A549 (cell line): ENCODE results near the gene TNNI3K. TPM values are rescaled to one million over a fixed set of nuclear protein-coding genes. Genes with fewer than 3 reads are reported as not detected.

ENCODE experiments used
- ATAC-seq, 2 experiments: fragments of 200-7000 bp in 1 of 2; fragments of >200 bp in 1 of 2; cut with Nextera tagmentation in 1 of 2; cut with Tn5 transposase in 1 of 2; 3 replicates each; pipeline versions ENCODE4 v1.8.0 to v1.9.1; 2018 to 2020; ENCODE audit warnings: mild to moderate bottlenecking in 1 of 2, moderate library complexity in 1 of 2
- CTCF ChIA-PET: fragments of 300-600 bp; sonication (Branson Sonifier 250); formaldehyde crosslinking; extraction: SDS; loops from one replicate; lab custom pipeline; 2021; ENCODE audit warnings: antibody characterized with exemption, inconsistent platforms; lab: Yijun Ruan, JAX
- POLR2A ChIA-PET: fragments of 350-600 bp; formaldehyde crosslinking; extraction: SDS; loops from one replicate; lab custom pipeline; 2021; ENCODE audit warnings: antibody characterized with exemption, inconsistent platforms; lab: Yijun Ruan, JAX
- DNase-seq, 2 experiments: peaks; one replicate each; pipeline versions ENCODE4 v3.0.0 to v3.0.0-alpha.2; 2011 to 2016; ENCODE audit warnings: low read depth in 1 of 2, low spot score in 1 of 2
- FAIRE-seq: peaks from 2 replicates; lab custom pipeline; 2011; peaks lifted over from hg19 to GRCh38; lab: Jason Lieb, UNC
- H3K27ac ChIP-seq, 2 experiments: fragments of >200 bp; sonication (Bioruptor Twin); formaldehyde crosslinking; 3 replicates each; pipeline ENCODE4 v1.5.1; 2016 to 2017
- H3K4me1 ChIP-seq: fragments of >200 bp; sonication (Bioruptor Twin); formaldehyde crosslinking; 3 replicates; pipeline ENCODE4 v1.6.1; 2016
- H3K4me2 ChIP-seq: fragments of >200 bp; sonication (Bioruptor Twin); formaldehyde crosslinking; 3 replicates; pipeline ENCODE4 v1.6.1; 2016
- H3K4me3 ChIP-seq: fragments of >200 bp; sonication (Bioruptor Twin); formaldehyde crosslinking; 3 replicates; pipeline ENCODE4 v1.5.1; 2016
- H3K9me3 ChIP-seq: fragments of >200 bp; sonication (Bioruptor Twin); formaldehyde crosslinking; 3 replicates; pipeline ENCODE4 v1.6.1; 2016
- BCL3 ChIP-seq: fragments of >200 bp; sonication (Bioruptor Twin); formaldehyde crosslinking; IDR thresholded peaks from 3 replicates; pipeline ENCODE4 v1.6.1; 2016
- CHD4 ChIP-seq: fragments of 200-600 bp; sonication (generic); IDR thresholded peaks from 2 replicates; pipeline ENCODE4 v1.6.1; 2016; ENCODE audit warnings: antibody characterized with exemption, mild to moderate bottlenecking, borderline replicate concordance
- EHMT2 ChIP-seq: fragments of 200-600 bp; sonication (generic); IDR thresholded peaks from 2 replicates; pipeline ENCODE4 v1.6.1; 2016; ENCODE audit warnings: antibody characterized with exemption, low read depth, mild to moderate bottlenecking, moderate library complexity
- ELK1 ChIP-seq: fragments of 150-350 bp; IDR thresholded peaks from 2 replicates; pipeline ENCODE4 v1.6.1; 2014; ENCODE audit warnings: low read depth, mild to moderate bottlenecking, low read length
- HDAC2 ChIP-seq: fragments of 200-600 bp; sonication (generic); IDR thresholded peaks from 2 replicates; pipeline ENCODE4 v1.6.1; 2016
- HEYL ChIP-seq: fragments of 250-450 bp; sonication (Bioruptor Pico); IDR thresholded peaks from 2 replicates; pipeline ENCODE4 v1.8.0; 2021; ENCODE audit warnings: mild to moderate bottlenecking, moderate library complexity
- HOXA7 ChIP-seq: fragments of 250-450 bp; sonication (Bioruptor Pico); IDR thresholded peaks from 2 replicates; pipeline ENCODE4 v1.5.0; 2020; ENCODE audit warnings: mild to moderate bottlenecking, moderate library complexity
- HOXB5 ChIP-seq: fragments of 250-450 bp; sonication (Bioruptor Pico); IDR thresholded peaks from 2 replicates; pipeline ENCODE4 v1.5.0; 2020; ENCODE audit warnings: mild to moderate bottlenecking, moderate library complexity
- MAFK ChIP-seq: fragments of 450-650 bp; IDR thresholded peaks from 2 replicates; pipeline ENCODE4 v1.6.1; 2014; ENCODE audit not compliant: partially characterized antibody
- NPAS2 ChIP-seq: fragments of 250-450 bp; sonication (Bioruptor Pico); IDR thresholded peaks from 2 replicates; pipeline ENCODE4 v1.8.0; 2022; ENCODE audit warnings: mild to moderate bottlenecking, moderate library complexity, borderline replicate concordance
- PHF8 ChIP-seq: fragments of 200-600 bp; sonication (generic); IDR thresholded peaks from 2 replicates; pipeline ENCODE4 v1.6.1; 2016; ENCODE audit warnings: low read depth, mild to moderate bottlenecking, antibody characterized with exemption, moderate library complexity, borderline replicate concordance
- POLR2AphosphoS2 ChIP-seq: conservative IDR thresholded peaks from 2 replicates; pipeline ENCODE4 v1.6.1; 2012; ENCODE audit warnings: low read length, improper control_type of control experiment, inconsistent platforms
- RARB ChIP-seq: fragments of 250-450 bp; sonication (Bioruptor Pico); IDR thresholded peaks from 2 replicates; pipeline ENCODE4 v1.8.0; 2021; ENCODE audit warnings: mild to moderate bottlenecking, moderate library complexity
- RNF2 ChIP-seq: fragments of 200-600 bp; sonication (generic); IDR thresholded peaks from 2 replicates; pipeline ENCODE4 v1.6.1; 2016; ENCODE audit warnings: low read depth, mild to moderate bottlenecking, antibody characterized with exemption, moderate library complexity, borderline replicate concordance
- SMC3 ChIP-seq: fragments of >200 bp; sonication (Bioruptor Twin); formaldehyde crosslinking; IDR thresholded peaks from 3 replicates; pipeline ENCODE4 v1.6.1; 2018; ENCODE audit warnings: inconsistent platforms
- TP53 ChIP-seq: fragments of 250-450 bp; sonication (Bioruptor Pico); IDR thresholded peaks from 2 replicates; pipeline ENCODE4 v1.5.0; 2021; ENCODE audit warnings: mild to moderate bottlenecking, moderate library complexity
- ZC3H11A ChIP-seq: fragments of 450-650 bp; IDR thresholded peaks from 2 replicates; pipeline ENCODE4 v1.6.1; 2014; ENCODE audit warnings: antibody characterized with exemption, mild to moderate bottlenecking
- ZFP36 ChIP-seq: fragments of 450-650 bp; IDR thresholded peaks from 2 replicates; pipeline ENCODE4 v1.6.1; 2014; ENCODE audit warnings: borderline replicate concordance; ENCODE audit not compliant: partially characterized antibody
- ZNF302 ChIP-seq: fragments of 250-450 bp; sonication (Bioruptor Pico); IDR thresholded peaks from 2 replicates; pipeline ENCODE4 v1.9.0; 2021; ENCODE audit warnings: inconsistent platforms, mild to moderate bottlenecking, moderate library complexity
- WGBS: methylation state at CpG from one replicate; pipeline ENCODE4 v1.1.6; 2017; ENCODE audit errors: missing lambda C conversion rate; 5-methylcytosine and 5-hydroxymethylcytosine counted together
- polyA plus RNA-seq, 4 experiments: library from polyadenylated mRNA; depleted of rRNA in 3 of 4; stranded (reverse); fragments of >200 nt; fragmentation: RNase III in 1 of 4; extraction: RNeasy Plus Mini Kit Qiagen cat#74134 plus additional on column Dnase treatment in 1 of 4; gene quantifications; 2 replicates in 3 of 4; 3 replicates in 1 of 4; pipeline ENCODE4 v1.2.3, GENCODE V29; 2011 to 2017
- TF ChIP-seq, protein P1 (sequence below): fragments of >200 bp; sonication (Bioruptor Twin); formaldehyde crosslinking; IDR thresholded peaks from 3 replicates; pipeline ENCODE4 v1.5.1; 2016
- TF ChIP-seq, protein P2 (sequence below): fragments of 250-450 bp; sonication (Bioruptor Pico); IDR thresholded peaks from 2 replicates; pipeline ENCODE4 v1.5.0; 2021; ENCODE audit warnings: mild to moderate bottlenecking, moderate library complexity, borderline replicate concordance
- TF ChIP-seq, protein P3 (sequence below): fragments of >200 bp; sonication (Bioruptor Twin); formaldehyde crosslinking; IDR thresholded peaks from 2 replicates; pipeline ENCODE4 v1.6.1; 2016

TNNI3K gene
- polyA plus RNA-seq, 2 of the 4 experiments (the other 2 are of a cell fraction), result 0.67 TPM; not detected in 1

- TF ChIP-seq ELK1 (no peak), POLR2AphosphoS2 (no peak), NPAS2 (no peak), HOXA7 (no peak), TP53 (CRISPR knock-in tag) (no peak)
Observed at GRCh38 chr1:74470251-74470650, 235.1 kb downstream of the TNNI3K start (continued).

DNA sequence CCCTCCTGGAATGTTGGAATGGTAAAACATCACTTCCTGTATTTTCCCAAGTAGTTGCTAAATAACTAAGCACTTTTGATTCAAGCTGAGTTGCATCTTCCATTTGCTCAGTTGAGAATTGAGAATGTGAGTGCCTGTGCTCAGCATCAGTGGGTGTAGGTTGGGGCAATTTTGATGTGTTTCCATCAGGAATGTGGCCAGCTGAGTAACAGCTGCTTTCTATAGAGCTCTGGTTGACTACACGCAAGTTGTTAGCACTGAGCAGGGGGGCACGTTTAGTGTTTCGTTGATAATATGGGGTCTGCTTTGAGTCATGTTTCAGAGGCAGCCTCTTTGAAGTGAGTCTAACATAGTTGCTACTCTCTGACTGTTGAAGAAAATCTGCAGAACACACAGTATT is 235.7 kb downstream of the TNNI3K start:
- CTCF ChIA-PET, result interaction anchor here (1.2 kb wide), 1 partner anchor 263 kb away, joined by 3 read pairs; no protein-coding TSS in a partner anchor
- no peak for FAIRE-seq
- TF ChIP-seq NPAS2 (no peak), CHD4 (no peak), MAFK (no peak), ZC3H11A (no peak), HDAC2 (no peak), BCL3 (no peak), EHMT2 (no peak), ZNF302 (CRISPR knock-in tag) (no peak), HOXA7 (no peak), HOXB5 (CRISPR knock-in tag) (no peak)
- TF ChIP-seq, protein P1, sequence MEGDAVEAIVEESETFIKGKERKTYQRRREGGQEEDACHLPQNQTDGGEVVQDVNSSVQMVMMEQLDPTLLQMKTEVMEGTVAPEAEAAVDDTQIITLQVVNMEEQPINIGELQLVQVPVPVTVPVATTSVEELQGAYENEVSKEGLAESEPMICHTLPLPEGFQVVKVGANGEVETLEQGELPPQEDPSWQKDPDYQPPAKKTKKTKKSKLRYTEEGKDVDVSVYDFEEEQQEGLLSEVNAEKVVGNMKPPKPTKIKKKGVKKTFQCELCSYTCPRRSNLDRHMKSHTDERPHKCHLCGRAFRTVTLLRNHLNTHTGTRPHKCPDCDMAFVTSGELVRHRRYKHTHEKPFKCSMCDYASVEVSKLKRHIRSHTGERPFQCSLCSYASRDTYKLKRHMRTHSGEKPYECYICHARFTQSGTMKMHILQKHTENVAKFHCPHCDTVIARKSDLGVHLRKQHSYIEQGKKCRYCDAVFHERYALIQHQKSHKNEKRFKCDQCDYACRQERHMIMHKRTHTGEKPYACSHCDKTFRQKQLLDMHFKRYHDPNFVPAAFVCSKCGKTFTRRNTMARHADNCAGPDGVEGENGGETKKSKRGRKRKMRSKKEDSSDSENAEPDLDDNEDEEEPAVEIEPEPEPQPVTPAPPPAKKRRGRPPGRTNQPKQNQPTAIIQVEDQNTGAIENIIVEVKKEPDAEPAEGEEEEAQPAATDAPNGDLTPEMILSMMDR, result no peak
- TF ChIP-seq, protein P2, sequence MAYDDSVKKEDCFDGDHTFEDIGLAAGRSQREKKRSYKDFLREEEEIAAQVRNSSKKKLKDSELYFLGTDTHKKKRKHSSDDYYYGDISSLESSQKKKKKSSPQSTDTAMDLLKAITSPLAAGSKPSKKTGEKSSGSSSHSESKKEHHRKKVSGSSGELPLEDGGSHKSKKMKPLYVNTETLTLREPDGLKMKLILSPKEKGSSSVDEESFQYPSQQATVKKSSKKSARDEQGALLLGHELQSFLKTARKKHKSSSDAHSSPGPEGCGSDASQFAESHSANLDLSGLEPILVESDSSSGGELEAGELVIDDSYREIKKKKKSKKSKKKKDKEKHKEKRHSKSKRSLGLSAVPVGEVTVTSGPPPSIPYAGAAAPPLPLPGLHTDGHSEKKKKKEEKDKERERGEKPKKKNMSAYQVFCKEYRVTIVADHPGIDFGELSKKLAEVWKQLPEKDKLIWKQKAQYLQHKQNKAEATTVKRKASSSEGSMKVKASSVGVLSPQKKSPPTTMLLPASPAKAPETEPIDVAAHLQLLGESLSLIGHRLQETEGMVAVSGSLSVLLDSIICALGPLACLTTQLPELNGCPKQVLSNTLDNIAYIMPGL (CRISPR knock-in tag), result no peak

DNA sequence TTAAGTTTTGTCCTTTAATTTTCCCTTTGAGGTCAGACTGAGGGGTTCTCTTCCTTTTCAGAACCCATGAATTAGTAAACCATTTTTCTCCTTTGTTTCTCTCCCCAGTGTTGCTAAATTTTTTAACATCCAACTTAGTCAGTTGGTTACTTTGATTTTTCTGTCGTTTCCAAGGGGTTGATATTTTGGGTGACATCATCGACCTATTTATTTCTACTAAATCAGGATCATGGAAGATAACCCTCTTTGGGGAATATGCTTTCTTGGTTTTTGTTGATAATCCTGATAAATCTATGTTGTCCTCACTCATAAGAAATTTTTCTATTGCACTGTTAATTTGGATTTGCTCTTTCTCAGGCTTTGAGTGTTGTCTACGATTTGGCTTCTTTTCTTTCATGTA is 236.3 kb downstream of the TNNI3K start:
- DNase-seq, result no peak

More for the DNA sequence above, 235.7 kb downstream of the TNNI3K start:
- 29% methylated on average over 2 of the region's 3 CpGs for WGBS
- no peak overlapping the region for H3K4me2 ChIP-seq
- H3K27ac ChIP-seq, result no peak overlapping the region
- no peaks in the 10 kb centered on the region for H3K4me1 ChIP-seq
- POLR2A ChIA-PET, result no interaction called here
- DNase-seq (no peak), ATAC-seq (no peak)
- no peaks in the 10 kb centered on the region for H3K9me3 ChIP-seq
- H3K4me3 ChIP-seq, result no peak overlapping the region

More for the DNA sequence above, 236.3 kb downstream of the TNNI3K start:
- H3K9me3 ChIP-seq, result no peaks in the 10 kb centered on the region
- no peak overlapping the region for H3K4me2 ChIP-seq
- WGBS, result 0% methylated on average over 3 of the region's 3 CpGs
- H3K4me3 ChIP-seq, result no peak overlapping the region
- FAIRE-seq, result no peak
- H3K4me1 ChIP-seq, result no peaks in the 10 kb centered on the region
- ChIA-PET CTCF (no interaction called here), POLR2A (no interaction called here)
- TF ChIP-seq RARB (no peak), ZFP36 (no peak), SMC3 (no peak), RNF2 (no peak), PHF8 (no peak), HEYL (CRISPR knock-in tag) (no peak), HOXA7 (no peak)
- TF ChIP-seq, protein P3, sequence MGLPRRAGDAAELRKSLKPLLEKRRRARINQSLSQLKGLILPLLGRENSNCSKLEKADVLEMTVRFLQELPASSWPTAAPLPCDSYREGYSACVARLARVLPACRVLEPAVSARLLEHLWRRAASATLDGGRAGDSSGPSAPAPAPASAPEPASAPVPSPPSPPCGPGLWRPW, result no peak
- no peak overlapping the region for H3K27ac ChIP-seq
- ATAC-seq, result no peak
